SK-N-SH (cell line): ENCODE results near the gene AP1B1.
"Not testable (repeated sequence)": the region's sequence is repeated elsewhere in the genome, so short reads cannot be mapped to it uniquely, and the experiment has no call there.

Source experiments
- EP300 ChIP-seq, 2 experiments: IDR thresholded peaks; 2 replicates each; pipeline versions ENCODE4 v1.4.0 to v1.6.1; 2012; ENCODE audit warnings: borderline replicate concordance in 1 of 2, low read depth in 1 of 2, low read length in 1 of 2
- JUND ChIP-seq: IDR thresholded peaks from 2 replicates; pipeline ENCODE4 v1.4.0; 2012
- RAD21 ChIP-seq: IDR thresholded peaks from 2 replicates; pipeline ENCODE4 v1.6.1; 2012; ENCODE audit warnings: mild to moderate bottlenecking, low read length
- RCOR1 ChIP-seq: fragments of 150-350 bp; IDR thresholded peaks from 2 replicates; pipeline ENCODE4 v1.6.1; 2017; ENCODE audit warnings: antibody characterized with exemption, low read length
- SIN3A ChIP-seq: IDR thresholded peaks from 2 replicates; pipeline ENCODE4 v1.6.1; 2012; ENCODE audit warnings: low read depth, mild to moderate bottlenecking, low read length, moderate library complexity, borderline replicate concordance
- TCF12 ChIP-seq: IDR thresholded peaks from 2 replicates; pipeline ENCODE4 v1.4.0; 2012
- USF2 ChIP-seq: fragments of 150-350 bp; IDR thresholded peaks from 2 replicates; pipeline ENCODE4 v1.6.1; 2017; ENCODE audit warnings: antibody characterized with exemption, low read length, low read depth, borderline replicate concordance
- TF ChIP-seq, protein P1 (sequence below): IDR thresholded peaks from 2 replicates; pipeline ENCODE4 v1.6.1; 2012; ENCODE audit warnings: mild to moderate bottlenecking, low read depth, low read length, moderate library complexity
- TF ChIP-seq, protein P2 (sequence below): fragments of 200-600 bp; sonication (generic); IDR thresholded peaks from 2 replicates; pipeline ENCODE4 v1.6.1; 2017; ENCODE audit warnings: antibody characterized with exemption, mild to moderate bottlenecking, moderate library complexity
- TF ChIP-seq, protein P3 (sequence below): fragments of 150-350 bp; IDR thresholded peaks from 2 replicates; pipeline ENCODE4 v1.6.1; 2016; ENCODE audit warnings: mild to moderate bottlenecking, low read depth, low read length
- TF ChIP-seq, protein P4 (sequence below): IDR thresholded peaks from 2 replicates; pipeline ENCODE4; 2012
- TF ChIP-seq, protein P5 (sequence below): IDR thresholded peaks from 2 replicates; pipeline ENCODE4 v1.4.0; 2012; ENCODE audit warnings: low read depth, borderline replicate concordance

GRCh38 chr22:29374806-29375205, 13.6 kb downstream of the AP1B1 start:
- TF ChIP-seq, protein P1, sequence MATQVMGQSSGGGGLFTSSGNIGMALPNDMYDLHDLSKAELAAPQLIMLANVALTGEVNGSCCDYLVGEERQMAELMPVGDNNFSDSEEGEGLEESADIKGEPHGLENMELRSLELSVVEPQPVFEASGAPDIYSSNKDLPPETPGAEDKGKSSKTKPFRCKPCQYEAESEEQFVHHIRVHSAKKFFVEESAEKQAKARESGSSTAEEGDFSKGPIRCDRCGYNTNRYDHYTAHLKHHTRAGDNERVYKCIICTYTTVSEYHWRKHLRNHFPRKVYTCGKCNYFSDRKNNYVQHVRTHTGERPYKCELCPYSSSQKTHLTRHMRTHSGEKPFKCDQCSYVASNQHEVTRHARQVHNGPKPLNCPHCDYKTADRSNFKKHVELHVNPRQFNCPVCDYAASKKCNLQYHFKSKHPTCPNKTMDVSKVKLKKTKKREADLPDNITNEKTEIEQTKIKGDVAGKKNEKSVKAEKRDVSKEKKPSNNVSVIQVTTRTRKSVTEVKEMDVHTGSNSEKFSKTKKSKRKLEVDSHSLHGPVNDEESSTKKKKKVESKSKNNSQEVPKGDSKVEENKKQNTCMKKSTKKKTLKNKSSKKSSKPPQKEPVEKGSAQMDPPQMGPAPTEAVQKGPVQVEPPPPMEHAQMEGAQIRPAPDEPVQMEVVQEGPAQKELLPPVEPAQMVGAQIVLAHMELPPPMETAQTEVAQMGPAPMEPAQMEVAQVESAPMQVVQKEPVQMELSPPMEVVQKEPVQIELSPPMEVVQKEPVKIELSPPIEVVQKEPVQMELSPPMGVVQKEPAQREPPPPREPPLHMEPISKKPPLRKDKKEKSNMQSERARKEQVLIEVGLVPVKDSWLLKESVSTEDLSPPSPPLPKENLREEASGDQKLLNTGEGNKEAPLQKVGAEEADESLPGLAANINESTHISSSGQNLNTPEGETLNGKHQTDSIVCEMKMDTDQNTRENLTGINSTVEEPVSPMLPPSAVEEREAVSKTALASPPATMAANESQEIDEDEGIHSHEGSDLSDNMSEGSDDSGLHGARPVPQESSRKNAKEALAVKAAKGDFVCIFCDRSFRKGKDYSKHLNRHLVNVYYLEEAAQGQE, result not testable (repeated sequence)
- TF ChIP-seq, protein P2, sequence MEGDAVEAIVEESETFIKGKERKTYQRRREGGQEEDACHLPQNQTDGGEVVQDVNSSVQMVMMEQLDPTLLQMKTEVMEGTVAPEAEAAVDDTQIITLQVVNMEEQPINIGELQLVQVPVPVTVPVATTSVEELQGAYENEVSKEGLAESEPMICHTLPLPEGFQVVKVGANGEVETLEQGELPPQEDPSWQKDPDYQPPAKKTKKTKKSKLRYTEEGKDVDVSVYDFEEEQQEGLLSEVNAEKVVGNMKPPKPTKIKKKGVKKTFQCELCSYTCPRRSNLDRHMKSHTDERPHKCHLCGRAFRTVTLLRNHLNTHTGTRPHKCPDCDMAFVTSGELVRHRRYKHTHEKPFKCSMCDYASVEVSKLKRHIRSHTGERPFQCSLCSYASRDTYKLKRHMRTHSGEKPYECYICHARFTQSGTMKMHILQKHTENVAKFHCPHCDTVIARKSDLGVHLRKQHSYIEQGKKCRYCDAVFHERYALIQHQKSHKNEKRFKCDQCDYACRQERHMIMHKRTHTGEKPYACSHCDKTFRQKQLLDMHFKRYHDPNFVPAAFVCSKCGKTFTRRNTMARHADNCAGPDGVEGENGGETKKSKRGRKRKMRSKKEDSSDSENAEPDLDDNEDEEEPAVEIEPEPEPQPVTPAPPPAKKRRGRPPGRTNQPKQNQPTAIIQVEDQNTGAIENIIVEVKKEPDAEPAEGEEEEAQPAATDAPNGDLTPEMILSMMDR, result not testable (repeated sequence)
- TF ChIP-seq TCF12; SIN3A; JUND; RAD21; USF2; EP300 (IDR thresholded peaks at IDR 0.05; ENCODE audit: borderline replicate concordance in 1 of 2, low read depth in 1 of 2, low read length in 1 of 2); RCOR1: not testable (repeated sequence)
- TF ChIP-seq, protein P3, sequence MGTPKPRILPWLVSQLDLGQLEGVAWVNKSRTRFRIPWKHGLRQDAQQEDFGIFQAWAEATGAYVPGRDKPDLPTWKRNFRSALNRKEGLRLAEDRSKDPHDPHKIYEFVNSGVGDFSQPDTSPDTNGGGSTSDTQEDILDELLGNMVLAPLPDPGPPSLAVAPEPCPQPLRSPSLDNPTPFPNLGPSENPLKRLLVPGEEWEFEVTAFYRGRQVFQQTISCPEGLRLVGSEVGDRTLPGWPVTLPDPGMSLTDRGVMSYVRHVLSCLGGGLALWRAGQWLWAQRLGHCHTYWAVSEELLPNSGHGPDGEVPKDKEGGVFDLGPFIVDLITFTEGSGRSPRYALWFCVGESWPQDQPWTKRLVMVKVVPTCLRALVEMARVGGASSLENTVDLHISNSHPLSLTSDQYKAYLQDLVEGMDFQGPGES, result not testable (repeated sequence)
- TF ChIP-seq, protein P4, sequence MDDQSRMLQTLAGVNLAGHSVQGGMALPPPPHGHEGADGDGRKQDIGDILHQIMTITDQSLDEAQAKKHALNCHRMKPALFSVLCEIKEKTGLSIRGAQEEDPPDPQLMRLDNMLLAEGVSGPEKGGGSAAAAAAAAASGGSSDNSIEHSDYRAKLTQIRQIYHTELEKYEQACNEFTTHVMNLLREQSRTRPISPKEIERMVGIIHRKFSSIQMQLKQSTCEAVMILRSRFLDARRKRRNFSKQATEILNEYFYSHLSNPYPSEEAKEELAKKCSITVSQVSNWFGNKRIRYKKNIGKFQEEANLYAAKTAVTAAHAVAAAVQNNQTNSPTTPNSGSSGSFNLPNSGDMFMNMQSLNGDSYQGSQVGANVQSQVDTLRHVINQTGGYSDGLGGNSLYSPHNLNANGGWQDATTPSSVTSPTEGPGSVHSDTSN, result not testable (repeated sequence)
- TF ChIP-seq, protein P5, sequence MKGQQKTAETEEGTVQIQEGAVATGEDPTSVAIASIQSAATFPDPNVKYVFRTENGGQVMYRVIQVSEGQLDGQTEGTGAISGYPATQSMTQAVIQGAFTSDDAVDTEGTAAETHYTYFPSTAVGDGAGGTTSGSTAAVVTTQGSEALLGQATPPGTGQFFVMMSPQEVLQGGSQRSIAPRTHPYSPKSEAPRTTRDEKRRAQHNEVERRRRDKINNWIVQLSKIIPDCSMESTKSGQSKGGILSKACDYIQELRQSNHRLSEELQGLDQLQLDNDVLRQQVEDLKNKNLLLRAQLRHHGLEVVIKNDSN, result not testable (repeated sequence)
